Ishikawa (cell line): ENCODE measurements around the gene HOXC9.

Source experiments
- CEBPB ChIP-seq: IDR thresholded peaks from 2 replicates; pipeline ENCODE4 v1.6.1; 2012
- CREB1 ChIP-seq: IDR thresholded peaks from 2 replicates; pipeline ENCODE4 v1.6.1; 2012; ENCODE audit warnings: low read depth
- EGR1 ChIP-seq: IDR thresholded peaks from 2 replicates; pipeline ENCODE4 v1.6.1; 2012
- EP300 ChIP-seq: IDR thresholded peaks from 2 replicates; pipeline ENCODE4 v1.6.1; 2012; ENCODE audit warnings: borderline replicate concordance
- FOXM1 ChIP-seq: IDR thresholded peaks from 2 replicates; pipeline ENCODE4 v1.6.1; 2012; ENCODE audit warnings: low read depth, borderline replicate concordance
- NFIC ChIP-seq: IDR thresholded peaks from 2 replicates; pipeline ENCODE4 v1.6.1; 2012
- RAD21 ChIP-seq: IDR thresholded peaks from 2 replicates; pipeline ENCODE4 v1.6.1; 2012; ENCODE audit warnings: low read depth
- TAF1 ChIP-seq: IDR thresholded peaks from 2 replicates; pipeline ENCODE4 v1.6.1; 2012; ENCODE audit warnings: low read depth, mild to moderate bottlenecking
- TCF12 ChIP-seq: IDR thresholded peaks from 2 replicates; pipeline ENCODE4 v1.6.1; 2012; ENCODE audit warnings: low read depth
- TEAD4 ChIP-seq: IDR thresholded peaks from 2 replicates; pipeline ENCODE4 v1.6.1; 2012
- YY1 ChIP-seq: IDR thresholded peaks from 2 replicates; pipeline ENCODE4 v1.6.1; 2012; ENCODE audit warnings: low read depth
- ZBTB7A ChIP-seq: IDR thresholded peaks from 2 replicates; pipeline ENCODE4 v1.6.1; 2012; ENCODE audit warnings: low read depth
- TF ChIP-seq, protein P1 (sequence below): IDR thresholded peaks from 2 replicates; pipeline ENCODE4 v1.6.1; 2012
- TF ChIP-seq, protein P2 (sequence below): IDR thresholded peaks from 2 replicates; pipeline ENCODE4 v1.6.1; 2012; ENCODE audit warnings: low read depth, mild to moderate bottlenecking
- TF ChIP-seq, protein P3 (sequence below): IDR thresholded peaks from 2 replicates; pipeline ENCODE4 v1.6.1; 2012

Gene HOXC9

DNA sequence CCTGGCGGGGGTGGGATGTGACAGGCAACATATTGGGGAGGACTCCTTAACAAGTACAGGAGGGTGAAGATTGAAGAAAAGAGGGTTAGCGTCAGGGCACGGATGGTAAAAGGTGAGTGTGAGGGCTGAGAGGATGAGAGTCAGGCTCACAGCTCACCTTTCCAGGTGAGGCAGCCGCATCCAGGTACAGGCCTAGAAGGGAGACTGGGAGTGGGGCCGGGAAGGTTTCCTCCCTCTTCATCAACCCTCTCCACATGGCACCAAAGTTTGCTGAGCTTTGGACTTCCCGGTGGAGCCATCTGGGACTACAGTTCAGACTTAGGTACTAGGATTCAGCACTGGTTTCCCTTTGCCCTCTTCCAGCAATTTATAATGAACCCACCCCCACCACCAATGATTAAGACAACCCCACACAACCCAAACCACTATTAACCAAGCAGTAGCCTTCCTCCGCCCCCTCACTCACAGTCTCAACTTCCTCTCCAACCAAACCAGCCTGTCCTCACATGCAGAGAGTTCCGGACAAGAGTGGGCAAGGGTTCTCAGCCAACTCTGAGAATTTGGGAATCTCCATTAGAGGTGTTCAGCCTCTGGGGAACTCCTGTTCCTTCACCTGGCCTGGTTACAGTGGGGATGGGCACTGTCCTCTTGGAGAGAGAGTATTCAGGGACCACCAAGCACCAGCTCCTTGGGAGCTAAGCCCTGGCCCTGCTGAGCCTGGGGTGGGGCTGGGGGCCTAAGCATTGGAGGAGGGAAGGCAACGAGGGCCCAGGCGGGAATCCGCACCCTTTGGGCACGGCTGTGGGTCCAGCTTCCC is 51.3 kb downstream of the HOXC9 start:
- TF ChIP-seq NFIC (no peak), CEBPB (no peak), TEAD4 (no peak)
- TF ChIP-seq, protein P1, sequence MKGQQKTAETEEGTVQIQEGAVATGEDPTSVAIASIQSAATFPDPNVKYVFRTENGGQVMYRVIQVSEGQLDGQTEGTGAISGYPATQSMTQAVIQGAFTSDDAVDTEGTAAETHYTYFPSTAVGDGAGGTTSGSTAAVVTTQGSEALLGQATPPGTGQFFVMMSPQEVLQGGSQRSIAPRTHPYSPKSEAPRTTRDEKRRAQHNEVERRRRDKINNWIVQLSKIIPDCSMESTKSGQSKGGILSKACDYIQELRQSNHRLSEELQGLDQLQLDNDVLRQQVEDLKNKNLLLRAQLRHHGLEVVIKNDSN, result no peak

GRCh38 chr12:54051874-54052437 is 52.0 kb downstream of the HOXC9 start:
- TF ChIP-seq, protein P2, sequence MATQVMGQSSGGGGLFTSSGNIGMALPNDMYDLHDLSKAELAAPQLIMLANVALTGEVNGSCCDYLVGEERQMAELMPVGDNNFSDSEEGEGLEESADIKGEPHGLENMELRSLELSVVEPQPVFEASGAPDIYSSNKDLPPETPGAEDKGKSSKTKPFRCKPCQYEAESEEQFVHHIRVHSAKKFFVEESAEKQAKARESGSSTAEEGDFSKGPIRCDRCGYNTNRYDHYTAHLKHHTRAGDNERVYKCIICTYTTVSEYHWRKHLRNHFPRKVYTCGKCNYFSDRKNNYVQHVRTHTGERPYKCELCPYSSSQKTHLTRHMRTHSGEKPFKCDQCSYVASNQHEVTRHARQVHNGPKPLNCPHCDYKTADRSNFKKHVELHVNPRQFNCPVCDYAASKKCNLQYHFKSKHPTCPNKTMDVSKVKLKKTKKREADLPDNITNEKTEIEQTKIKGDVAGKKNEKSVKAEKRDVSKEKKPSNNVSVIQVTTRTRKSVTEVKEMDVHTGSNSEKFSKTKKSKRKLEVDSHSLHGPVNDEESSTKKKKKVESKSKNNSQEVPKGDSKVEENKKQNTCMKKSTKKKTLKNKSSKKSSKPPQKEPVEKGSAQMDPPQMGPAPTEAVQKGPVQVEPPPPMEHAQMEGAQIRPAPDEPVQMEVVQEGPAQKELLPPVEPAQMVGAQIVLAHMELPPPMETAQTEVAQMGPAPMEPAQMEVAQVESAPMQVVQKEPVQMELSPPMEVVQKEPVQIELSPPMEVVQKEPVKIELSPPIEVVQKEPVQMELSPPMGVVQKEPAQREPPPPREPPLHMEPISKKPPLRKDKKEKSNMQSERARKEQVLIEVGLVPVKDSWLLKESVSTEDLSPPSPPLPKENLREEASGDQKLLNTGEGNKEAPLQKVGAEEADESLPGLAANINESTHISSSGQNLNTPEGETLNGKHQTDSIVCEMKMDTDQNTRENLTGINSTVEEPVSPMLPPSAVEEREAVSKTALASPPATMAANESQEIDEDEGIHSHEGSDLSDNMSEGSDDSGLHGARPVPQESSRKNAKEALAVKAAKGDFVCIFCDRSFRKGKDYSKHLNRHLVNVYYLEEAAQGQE, result no peak
- TF ChIP-seq, protein P1, result no peak
- no peak for TF ChIP-seq TEAD4
- no peak for TF ChIP-seq ZBTB7A
- TF ChIP-seq NFIC, result no peak
- no peak for TF ChIP-seq RAD21
- no peak for TF ChIP-seq CEBPB
- TF ChIP-seq YY1, result no peak
- TF ChIP-seq TAF1, result no peak
- TF ChIP-seq CREB1, result no peak
- TF ChIP-seq EGR1, result no peak
- TF ChIP-seq, protein P3, sequence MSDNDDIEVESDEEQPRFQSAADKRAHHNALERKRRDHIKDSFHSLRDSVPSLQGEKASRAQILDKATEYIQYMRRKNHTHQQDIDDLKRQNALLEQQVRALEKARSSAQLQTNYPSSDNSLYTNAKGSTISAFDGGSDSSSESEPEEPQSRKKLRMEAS, result no peak
- TF ChIP-seq EP300, result no peak
- no peak for TF ChIP-seq FOXM1
- TF ChIP-seq TCF12, result no peak

- TF ChIP-seq TCF12 (no peak), ZBTB7A (no peak), CEBPB (no peak), FOXM1 (no peak)
Measured at GRCh38 chr12:54052438-54053002, 52.6 kb downstream of the HOXC9 start.
